ENCODE data around the gene AFAP1L2. TPM values are rescaled to one million over a fixed set of nuclear protein-coding genes. Genes with fewer than 3 reads are reported as not detected.

AFAP1L2 gene
- total and polyA plus RNA-seq, 7 experiments from 2014 or later = 0.56 to 3.0 (median 1.5) TPM

GRCh38 chr10:114412907-114413797, 8.8 kb upstream of the AFAP1L2 start:
- ChIA-PET CTCF (no interaction called here), POLR2A (no interaction called here)
- H3K27me3 Mint-ChIP-seq = peaks cover 33 to 40% (median 37%) of the 10 kb centered on the region in 5 donors
- H3K9me3 ChIP-seq (ENCODE audit: control insufficient read depth in 2 of 3, low read length in 3 of 3) = no peaks in the 10 kb centered on the region
- H3K27me3 ChIP-seq (ENCODE audit: control insufficient read depth in 2 of 2, insufficient read depth in 2 of 2, low read length in 2 of 2) = no peaks in the 10 kb centered on the region
- H3K4me3 Mint-ChIP-seq = no peak overlapping the region
- peaks cover 0 to 7% (median 0%) of the 10 kb centered on the region in 5 donors for H3K36me3 Mint-ChIP-seq
- intact Hi-C loops (cut with micrococcal nuclease) = no loop called here
- H3K4me1 Mint-ChIP-seq = no peaks in the 10 kb centered on the region
- no peak overlapping the region for H3K4me3 ChIP-seq (ENCODE audit: low read length)
- no peaks in the 10 kb centered on the region for H3K36me3 ChIP-seq (ENCODE audit: control insufficient read depth in 2 of 3, insufficient read depth in 3 of 3, low read length in 3 of 3)
- H3K9me3 Mint-ChIP-seq = peaks cover 0 to 4% (median 0%) of the 10 kb centered on the region in 11 donors
- DNase-seq = no peak
- no peaks in the 10 kb centered on the region for H3K4me1 ChIP-seq (ENCODE audit: control insufficient read depth in 2 of 2, insufficient read depth in 2 of 2, low read length in 2 of 2)
- ATAC-seq = no peak
- no peak overlapping the region for H3K27ac Mint-ChIP-seq
- H3K27ac ChIP-seq (ENCODE audit: low read depth, low read length) = no peak overlapping the region

DNA sequence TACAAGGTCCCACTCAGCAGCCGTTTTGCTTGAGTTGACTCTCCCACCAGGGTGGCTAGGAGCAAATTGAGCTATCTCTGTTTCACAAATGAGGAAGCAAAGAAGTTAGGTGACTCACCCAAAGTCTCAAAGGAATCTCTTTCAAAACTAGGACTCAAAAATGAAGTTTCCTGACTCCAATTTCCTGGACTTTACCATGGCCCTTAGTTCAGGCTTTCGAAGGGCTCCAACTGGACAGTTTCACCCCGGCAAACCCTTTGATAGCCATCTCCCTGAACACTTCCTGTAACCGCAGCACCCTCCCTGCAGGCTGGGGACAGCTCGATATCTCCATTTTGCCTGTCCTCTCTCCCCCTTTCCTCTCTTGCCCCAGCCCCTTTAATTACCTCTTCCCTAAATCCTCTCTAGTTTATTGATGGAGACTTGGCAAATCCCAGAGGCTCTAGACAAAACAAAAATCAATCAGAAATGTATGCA, 4.7 kb upstream of the AFAP1L2 start:
- ChIA-PET CTCF (no interaction called here), POLR2A (no interaction called here)
- no peaks in the 10 kb centered on the region for H3K36me3 ChIP-seq (ENCODE audit: control insufficient read depth in 2 of 3, insufficient read depth in 3 of 3, low read length in 3 of 3)
- no peak overlapping the region for H3K4me3 ChIP-seq (ENCODE audit: low read length)
- Mint-ChIP-seq H3K9me3 (peaks cover 0 to 5% (median 4%) of the 10 kb centered on the region in 11 donors), H3K36me3 (peaks cover 0 to 8% (median 0%) of the 10 kb centered on the region in 5 donors), H3K4me1 (peaks cover 0 to 7% (median 4%) of the 10 kb centered on the region in 7 donors), H3K27ac (no peak overlapping the region), H3K4me3 (no peak overlapping the region), H3K27me3 (peaks cover 44 to 62% (median 48%) of the 10 kb centered on the region in 5 donors)
- DNase-seq (no peak), ATAC-seq (no peak)
- H3K27me3 ChIP-seq (ENCODE audit: control insufficient read depth in 2 of 2, insufficient read depth in 2 of 2, low read length in 2 of 2) = no peaks in the 10 kb centered on the region
- intact Hi-C loops (cut with micrococcal nuclease) = no loop called here
- H3K4me1 ChIP-seq (ENCODE audit: control insufficient read depth in 2 of 2, insufficient read depth in 2 of 2, low read length in 2 of 2) = no peaks in the 10 kb centered on the region
- H3K9me3 ChIP-seq (ENCODE audit: control insufficient read depth in 2 of 3, low read length in 3 of 3) = no peaks in the 10 kb centered on the region
- H3K27ac ChIP-seq (ENCODE audit: low read depth, low read length) = no peak overlapping the region

DNA sequence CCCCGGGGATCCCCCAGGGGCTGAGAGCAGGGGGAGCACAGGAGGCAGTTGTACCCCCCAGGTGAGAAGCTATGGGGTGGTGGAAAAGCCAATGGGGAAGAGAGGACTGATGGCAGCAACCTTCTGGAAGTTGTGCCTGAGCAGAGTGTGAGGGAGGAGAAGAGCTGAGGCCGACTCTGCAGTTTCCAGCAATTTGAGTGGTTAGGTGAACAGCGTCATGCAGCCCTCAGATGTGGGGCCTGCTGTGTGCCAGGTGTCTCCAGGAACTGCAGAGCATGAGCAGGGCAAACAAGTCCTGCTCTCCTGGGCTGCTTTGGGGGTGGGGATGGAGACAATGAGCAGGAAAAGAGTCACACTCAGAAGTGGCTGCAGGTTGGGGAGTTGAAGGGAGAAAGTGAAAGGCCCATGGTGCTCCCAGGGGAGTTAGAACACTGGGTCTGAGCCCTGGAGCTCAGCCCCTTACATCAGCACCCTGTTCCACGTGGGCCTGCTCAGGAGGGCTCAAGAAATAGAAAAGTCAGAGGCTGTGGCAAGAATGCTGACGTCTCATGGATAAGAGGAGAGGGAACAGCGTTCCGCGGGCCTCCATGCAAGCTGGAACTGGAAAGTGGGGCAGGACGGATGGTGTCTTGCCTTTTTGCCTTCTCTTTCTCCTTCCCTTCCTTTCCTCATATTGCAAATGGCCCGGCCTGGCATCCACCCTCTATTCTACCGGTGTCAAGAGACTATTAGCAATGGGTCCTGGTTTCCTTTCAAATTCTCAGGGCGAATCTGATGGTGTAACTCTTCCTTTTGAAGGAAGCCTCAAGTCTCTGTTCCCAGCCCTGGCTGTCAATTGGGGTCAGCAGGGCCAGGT, 4.0 kb upstream of the AFAP1L2 start:
- intact Hi-C loops (cut with micrococcal nuclease) = no loop called here
- Mint-ChIP-seq H3K4me1 (peaks cover 0 to 9% (median 4%) of the 10 kb centered on the region in 7 donors), H3K4me3 (no peak overlapping the region), H3K9me3 (peaks cover 0 to 5% (median 3%) of the 10 kb centered on the region in 11 donors), H3K27me3 (peaks cover 40 to 63% (median 49%) of the 10 kb centered on the region in 5 donors), H3K36me3 (peaks cover 0 to 8% (median 0%) of the 10 kb centered on the region in 5 donors), H3K27ac (no peak overlapping the region)
- Histone ChIP-seq H3K27ac (ENCODE audit: low read depth, low read length) (no peak overlapping the region), H3K36me3 (ENCODE audit: control insufficient read depth in 2 of 3, insufficient read depth in 3 of 3, low read length in 3 of 3) (no peaks in the 10 kb centered on the region), H3K27me3 (ENCODE audit: control insufficient read depth in 2 of 2, insufficient read depth in 2 of 2, low read length in 2 of 2) (no peaks in the 10 kb centered on the region), H3K9me3 (ENCODE audit: control insufficient read depth in 2 of 3, low read length in 3 of 3) (no peaks in the 10 kb centered on the region), H3K4me1 (ENCODE audit: control insufficient read depth in 2 of 2, insufficient read depth in 2 of 2, low read length in 2 of 2) (no peaks in the 10 kb centered on the region), H3K4me3 (ENCODE audit: low read length) (no peak overlapping the region)
- POLR2A ChIA-PET = no interaction called here
- CTCF ChIA-PET = no interaction called here
- ATAC-seq (no peak), DNase-seq (no peak)

DNA sequence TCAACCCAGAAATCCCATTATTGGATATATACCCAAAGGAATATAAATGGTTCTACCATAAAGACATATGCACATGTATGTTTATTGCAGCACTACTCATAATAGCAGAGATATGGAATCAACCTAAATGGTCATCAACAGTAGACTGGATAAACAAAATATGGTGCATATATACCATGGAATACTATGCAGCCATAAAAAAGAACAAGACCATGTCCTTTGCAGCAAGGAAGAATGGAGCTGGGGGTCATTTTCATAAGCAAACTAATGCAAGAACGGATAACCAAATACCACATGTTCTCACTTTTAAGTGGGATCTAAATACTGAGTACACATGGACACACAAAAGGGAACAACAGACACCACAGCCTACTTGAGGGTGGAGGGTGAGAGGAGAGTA, 2.2 kb upstream of the AFAP1L2 start:
- CTCF ChIA-PET = no interaction called here
- Histone ChIP-seq H3K4me3 (ENCODE audit: low read length) (no peak overlapping the region), H3K9me3 (ENCODE audit: control insufficient read depth in 2 of 3, low read length in 3 of 3) (no peaks in the 10 kb centered on the region), H3K4me1 (ENCODE audit: control insufficient read depth in 2 of 2, insufficient read depth in 2 of 2, low read length in 2 of 2) (no peaks in the 10 kb centered on the region), H3K27ac (ENCODE audit: low read depth, low read length) (no peak overlapping the region), H3K36me3 (ENCODE audit: control insufficient read depth in 2 of 3, insufficient read depth in 3 of 3, low read length in 3 of 3) (no peaks in the 10 kb centered on the region), H3K27me3 (ENCODE audit: control insufficient read depth in 2 of 2, insufficient read depth in 2 of 2, low read length in 2 of 2) (no peaks in the 10 kb centered on the region)
- Mint-ChIP-seq H3K36me3 (peaks cover 0 to 13% (median 0%) of the 10 kb centered on the region in 5 donors), H3K4me3 (no peak overlapping the region), H3K9me3 (peaks cover 0 to 5% (median 3%) of the 10 kb centered on the region in 11 donors), H3K4me1 (peaks cover 6 to 17% (median 10%) of the 10 kb centered on the region in 7 donors), H3K27me3 (peaks cover 51 to 72% (median 58%) of the 10 kb centered on the region in 5 donors), H3K27ac (no peak overlapping the region)
- ATAC-seq (no peak), DNase-seq (no peak)
- POLR2A ChIA-PET = no interaction called here
- intact Hi-C loops (cut with micrococcal nuclease) = no loop called here

GRCh38 chr10:114405011-114405350, 679 bp upstream of the AFAP1L2 start:
- H3K9me3 Mint-ChIP-seq = peaks cover 0 to 5% (median 3%) of the 10 kb centered on the region in 11 donors
- no peak for ATAC-seq

DNA sequence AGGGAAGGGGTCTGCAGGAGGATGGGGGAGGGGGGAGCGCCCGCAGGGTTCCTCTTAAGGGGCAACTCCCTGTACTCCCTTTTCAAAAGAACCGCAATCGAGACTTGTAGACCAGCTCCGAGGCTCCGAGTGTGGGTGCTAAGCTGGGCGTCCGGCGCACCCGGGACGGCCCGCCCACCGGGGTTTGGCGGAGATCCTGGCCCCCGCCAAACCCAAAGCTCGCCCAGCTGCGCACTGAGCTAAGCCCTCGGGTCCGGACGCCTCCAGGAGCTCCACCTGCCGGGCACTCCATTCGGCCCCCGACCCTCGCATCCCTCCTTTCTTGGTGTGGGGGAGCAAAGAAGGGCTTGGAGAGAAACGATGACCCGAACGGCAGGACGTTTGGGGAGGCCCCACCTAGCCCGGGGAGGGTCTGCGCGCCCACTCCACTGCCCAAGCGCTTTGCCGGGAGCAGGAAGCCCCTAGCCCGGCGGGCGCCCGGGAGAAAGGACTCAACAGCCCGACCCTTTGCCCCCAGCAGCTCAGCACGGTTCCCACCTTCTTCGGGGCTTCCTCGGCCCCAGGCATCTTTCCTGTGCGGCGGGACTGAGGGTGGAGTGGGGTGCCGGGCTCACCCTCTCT, 651 bp downstream of the AFAP1L2 start:
- ChIA-PET CTCF (no interaction called here), POLR2A (no interaction called here)
- DNase-seq (no peak), ATAC-seq (peak; percentile 18)
- H3K36me3 Mint-ChIP-seq = peaks cover 0 to 10% (median 0%) of the 10 kb centered on the region in 5 donors
- H3K4me1 Mint-ChIP-seq = peaks cover 6 to 17% (median 10%) of the 10 kb centered on the region in 7 donors
- Histone ChIP-seq H3K27ac (ENCODE audit: low read depth, low read length) (no peak overlapping the region), H3K4me1 (ENCODE audit: control insufficient read depth in 2 of 2, insufficient read depth in 2 of 2, low read length in 2 of 2) (no peaks in the 10 kb centered on the region), H3K4me3 (ENCODE audit: low read length) (no peak overlapping the region), H3K27me3 (ENCODE audit: control insufficient read depth in 2 of 2, insufficient read depth in 2 of 2, low read length in 2 of 2) (no peaks in the 10 kb centered on the region), H3K36me3 (ENCODE audit: control insufficient read depth in 2 of 3, insufficient read depth in 3 of 3, low read length in 3 of 3) (no peaks in the 10 kb centered on the region), H3K9me3 (ENCODE audit: control insufficient read depth in 2 of 3, low read length in 3 of 3) (no peaks in the 10 kb centered on the region)
- peaks cover 62 to 81% (median 72%) of the 10 kb centered on the region in 5 donors for H3K27me3 Mint-ChIP-seq
- intact Hi-C loops (cut with micrococcal nuclease) = no loop called here
- peak overlapping the region in 7 of 10 donors; percentile 31 to 69 (median 57) for H3K4me3 Mint-ChIP-seq
- peaks cover 0 to 5% (median 3%) of the 10 kb centered on the region in 11 donors for H3K9me3 Mint-ChIP-seq
- H3K27ac Mint-ChIP-seq = no peak overlapping the region

More at GRCh38 chr10:114405011-114405350, 679 bp upstream of the AFAP1L2 start:
- no peaks in the 10 kb centered on the region for H3K27me3 ChIP-seq (ENCODE audit: control insufficient read depth in 2 of 2, insufficient read depth in 2 of 2, low read length in 2 of 2)
- no peaks in the 10 kb centered on the region for H3K4me1 ChIP-seq (ENCODE audit: control insufficient read depth in 2 of 2, insufficient read depth in 2 of 2, low read length in 2 of 2)
- CTCF ChIA-PET = no interaction called here
- POLR2A ChIA-PET = no interaction called here
- no peak overlapping the region for H3K4me3 ChIP-seq (ENCODE audit: low read length)
- Mint-ChIP-seq H3K4me1 (peaks cover 6 to 17% (median 10%) of the 10 kb centered on the region in 7 donors), H3K4me3 (peak overlapping the region in 4 of 10 donors; percentile 21 to 63 (median 37)), H3K36me3 (peaks cover 0 to 10% (median 0%) of the 10 kb centered on the region in 5 donors), H3K27ac (no peak overlapping the region), H3K27me3 (peaks cover 60 to 76% (median 69%) of the 10 kb centered on the region in 5 donors)
- intact Hi-C loops (cut with micrococcal nuclease) = no loop called here
- H3K27ac ChIP-seq (ENCODE audit: low read depth, low read length) = no peak overlapping the region
- no peak for DNase-seq
- H3K36me3 ChIP-seq (ENCODE audit: control insufficient read depth in 2 of 3, insufficient read depth in 3 of 3, low read length in 3 of 3) = no peaks in the 10 kb centered on the region
- no peaks in the 10 kb centered on the region for H3K9me3 ChIP-seq (ENCODE audit: control insufficient read depth in 2 of 3, low read length in 3 of 3)
